Middle frontal gyrus (tissue), 1 donor: Measurements from ENCODE around the gene ADAMTS2.

Experiments used
- DNase-seq: peaks from one replicate; pipeline ENCODE4 v3.0.0-alpha.2; 2015; ENCODE audit warnings: low spot score; ENCODE audit errors: extremely low spot score

ADAMTS2 gene

DNA sequence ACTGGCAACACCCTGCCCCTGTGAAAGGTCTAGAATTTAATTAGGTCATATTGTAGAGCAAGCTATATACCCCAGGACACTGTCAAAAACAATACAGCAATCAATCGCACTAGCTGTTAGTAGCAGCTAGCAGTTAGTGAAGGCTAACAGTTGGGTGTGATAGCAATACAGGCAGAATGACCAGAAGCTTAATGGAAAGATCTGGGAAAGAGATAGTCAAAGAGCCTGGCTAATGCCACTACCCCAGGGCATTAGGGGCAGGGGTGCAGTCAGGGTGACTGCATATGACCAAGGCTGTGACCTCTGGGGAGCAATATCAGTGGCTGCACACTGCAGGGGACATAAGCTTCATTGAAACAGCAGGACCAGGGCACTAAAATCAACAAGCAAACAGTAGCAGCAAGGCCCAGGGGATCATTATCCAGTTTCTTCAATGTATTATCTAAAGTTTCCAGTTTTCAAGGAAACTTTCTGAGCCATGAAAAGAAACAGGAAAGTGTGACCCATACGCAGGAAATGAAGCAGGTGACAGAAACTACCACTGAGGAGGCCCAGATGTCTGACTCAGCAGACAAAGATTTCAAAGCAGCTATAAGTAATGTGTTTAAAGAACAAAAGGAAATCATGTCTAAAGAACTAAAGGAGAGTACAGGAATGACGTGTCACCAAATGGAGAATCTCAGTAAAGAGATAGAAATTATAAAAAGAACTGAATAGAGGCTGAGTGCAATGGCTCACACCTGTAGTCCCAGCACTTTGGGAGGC lies 202.6 kb downstream of the ADAMTS2 start:
- DNase-seq, result no peak

GRCh38 chr5:179141867-179142266 lies 203.4 kb downstream of the ADAMTS2 start:
- DNase-seq, result no peak

DNA sequence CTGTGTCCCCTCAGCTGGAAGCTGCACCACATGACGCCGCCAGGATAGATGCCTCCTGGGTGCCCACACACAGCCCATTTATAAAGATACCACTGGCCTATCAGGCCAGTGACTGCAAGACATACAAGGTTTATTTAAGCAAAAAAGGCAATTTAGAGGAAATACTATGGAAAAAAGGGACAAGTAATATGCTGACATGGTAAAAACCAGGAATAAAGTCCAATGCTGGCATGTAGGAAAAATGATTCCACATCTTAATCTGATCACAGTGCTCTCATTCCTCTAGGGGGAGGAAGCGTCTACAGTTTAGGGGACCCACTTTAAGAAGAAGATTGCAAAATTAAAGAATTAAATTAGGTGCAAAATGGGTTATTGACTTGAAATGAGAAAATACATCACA lies 205.0 kb downstream of the ADAMTS2 start:
- no peak for DNase-seq

DNA sequence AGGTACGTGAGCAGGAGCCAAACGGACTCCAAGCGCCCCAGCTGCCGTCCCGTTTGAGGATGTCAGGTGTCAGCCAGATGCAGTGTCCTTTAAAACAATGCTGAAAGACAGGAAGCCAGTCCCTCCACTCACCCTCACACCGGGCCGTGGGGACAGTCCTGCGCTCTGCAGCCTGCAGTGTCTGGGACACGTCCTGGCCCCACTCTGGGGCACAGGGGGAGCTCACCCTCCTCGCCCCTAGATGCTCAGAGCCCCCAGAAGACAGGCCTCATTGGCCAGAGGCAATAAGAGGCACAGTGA lies 205.4 kb downstream of the ADAMTS2 start:
- DNase-seq, result no peak

- no peak for DNase-seq
These were observed 205.9 kb downstream of the ADAMTS2 start for GRCh38 chr5:179139111-179139935.

GRCh38 chr5:179138568-179138925 lies 206.7 kb downstream of the ADAMTS2 start:
- DNase-seq, result no peak

DNA sequence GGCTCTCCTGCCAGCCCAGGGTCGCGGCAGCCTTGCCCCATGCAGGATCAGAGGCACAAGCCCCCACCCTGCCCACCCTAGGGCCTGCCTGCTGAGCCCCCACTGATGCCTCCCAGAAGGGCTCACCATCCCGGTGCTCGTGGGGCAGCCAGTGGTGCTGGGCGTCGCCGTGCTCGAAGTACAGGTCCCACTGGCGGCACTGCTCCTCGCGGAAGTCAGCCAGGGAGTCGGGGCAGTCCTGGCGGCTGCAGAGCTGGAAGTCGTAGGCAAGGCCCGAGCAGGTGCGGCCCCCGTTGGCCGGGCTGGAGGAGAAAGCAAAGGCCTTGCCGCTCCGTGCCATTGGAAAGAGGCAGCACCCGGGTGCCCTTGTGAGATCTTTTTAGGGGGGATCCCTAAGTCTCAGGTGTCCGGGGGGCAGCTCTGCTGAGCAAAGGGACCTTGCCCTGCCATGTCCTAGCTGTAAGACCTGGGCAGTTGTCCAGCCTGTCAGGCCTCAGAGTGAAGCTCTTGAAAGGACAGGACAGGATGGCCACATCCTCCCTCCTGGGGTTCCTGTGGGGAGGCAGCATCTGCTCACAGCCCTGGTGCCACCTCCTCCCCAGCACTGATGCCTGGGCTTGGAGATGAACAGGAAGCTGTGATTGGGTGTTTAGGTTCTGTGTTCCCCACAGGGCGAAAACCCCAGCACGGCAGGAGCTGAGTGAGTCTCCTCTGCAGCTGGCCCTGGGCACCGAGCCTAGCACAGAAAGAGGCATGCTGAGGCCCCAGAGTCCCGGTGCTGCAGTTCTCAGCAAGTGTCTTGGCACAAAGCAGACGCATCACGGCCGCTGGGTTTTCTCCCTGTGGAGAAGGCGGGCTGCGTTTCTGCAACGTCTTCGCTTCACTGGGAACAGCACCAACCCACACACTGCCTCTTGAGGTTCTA lies 207.4 kb downstream of the ADAMTS2 start:
- no peak for DNase-seq

DNA sequence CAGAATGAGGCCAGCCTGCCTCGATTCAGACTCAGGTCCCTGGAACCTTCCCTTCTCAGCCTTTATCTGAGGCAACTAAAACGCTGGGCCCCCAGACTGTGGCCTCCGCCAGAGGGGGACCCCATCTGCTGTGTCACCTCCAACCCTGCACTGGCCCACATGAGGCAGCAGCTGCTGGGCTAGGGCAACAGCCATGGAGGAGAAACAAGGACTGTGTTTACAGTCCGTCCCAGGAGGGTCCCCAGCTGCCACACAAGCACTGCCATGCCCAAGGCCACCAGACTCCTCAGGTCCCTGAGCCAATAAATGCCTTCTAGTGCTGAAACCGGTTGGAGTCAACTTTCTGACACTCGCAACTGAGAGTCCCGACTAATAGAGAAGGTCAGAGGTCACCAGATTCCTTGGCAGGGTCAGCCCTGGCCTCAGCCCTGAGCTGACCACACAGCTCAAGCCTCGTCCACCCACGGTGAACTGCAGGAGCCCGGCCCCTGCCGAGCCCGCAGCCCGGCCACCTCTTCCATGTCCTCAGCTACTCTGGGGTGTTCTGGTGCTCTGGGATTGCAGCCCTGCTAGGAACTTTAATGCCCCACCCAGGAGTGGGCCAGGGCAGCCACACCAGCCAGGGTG lies 208.1 kb downstream of the ADAMTS2 start:
- no peak for DNase-seq

DNA sequence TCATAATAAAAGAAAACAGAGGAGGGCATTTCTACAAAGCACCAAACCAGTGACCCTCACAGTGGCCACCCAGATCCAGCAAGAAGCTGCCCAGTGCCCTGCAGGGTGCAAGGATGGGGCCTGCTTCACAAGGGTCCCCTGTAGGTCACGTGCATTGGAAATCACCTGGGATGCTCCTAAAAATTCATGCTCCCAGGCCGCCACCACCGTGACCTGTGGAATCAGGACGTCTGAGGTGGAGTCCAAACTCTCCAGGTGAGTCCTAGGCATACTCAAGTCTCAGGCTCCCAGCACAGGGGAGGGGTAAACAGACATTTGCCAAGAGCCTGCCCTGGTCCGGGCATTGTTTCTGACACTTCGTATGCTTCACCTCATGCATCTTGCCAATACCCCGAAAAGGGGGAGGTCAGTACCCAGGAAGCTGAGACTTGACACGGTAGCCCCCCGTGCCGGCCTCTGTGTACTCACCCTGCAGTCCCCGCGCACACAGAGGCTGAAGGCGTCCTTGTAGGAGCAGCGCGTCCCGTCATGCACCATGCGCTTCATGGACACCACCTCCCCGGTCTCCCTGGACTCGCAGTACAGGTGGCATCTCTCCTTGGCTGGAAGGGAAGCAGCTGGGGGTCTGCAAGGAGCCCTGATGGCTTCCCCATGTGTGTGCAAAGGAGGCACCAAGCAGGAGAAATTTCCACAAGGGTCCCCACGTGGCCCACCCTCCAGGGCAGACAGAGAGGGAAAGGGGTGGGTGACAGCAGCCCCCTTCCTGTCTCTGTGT lies 209.6 kb downstream of the ADAMTS2 start:
- no peak for DNase-seq

- DNase-seq, result no peak
These were observed 210.3 kb downstream of the ADAMTS2 start for GRCh38 chr5:179135006-179135405.

DNA sequence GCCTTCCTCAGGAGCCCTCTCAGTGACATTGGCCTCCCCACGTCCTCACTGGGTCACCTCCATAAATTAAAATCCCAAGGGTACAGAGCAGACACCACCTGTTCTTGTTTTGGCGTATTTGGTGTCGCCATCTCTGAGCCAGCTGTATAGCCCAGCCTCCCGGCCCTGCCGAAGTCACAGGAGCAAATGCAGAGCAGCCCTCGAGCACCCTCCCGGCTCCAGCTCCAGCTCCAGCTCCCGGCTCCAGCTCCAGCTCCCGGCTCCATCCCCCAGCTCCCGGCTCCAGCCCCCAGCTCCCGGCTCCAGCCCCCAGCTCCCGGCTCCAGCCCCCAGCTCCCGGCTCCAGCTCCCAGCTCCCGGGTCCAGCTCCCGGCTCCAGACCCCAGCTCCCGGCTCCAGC lies 210.8 kb downstream of the ADAMTS2 start:
- DNase-seq, result no peak

DNA sequence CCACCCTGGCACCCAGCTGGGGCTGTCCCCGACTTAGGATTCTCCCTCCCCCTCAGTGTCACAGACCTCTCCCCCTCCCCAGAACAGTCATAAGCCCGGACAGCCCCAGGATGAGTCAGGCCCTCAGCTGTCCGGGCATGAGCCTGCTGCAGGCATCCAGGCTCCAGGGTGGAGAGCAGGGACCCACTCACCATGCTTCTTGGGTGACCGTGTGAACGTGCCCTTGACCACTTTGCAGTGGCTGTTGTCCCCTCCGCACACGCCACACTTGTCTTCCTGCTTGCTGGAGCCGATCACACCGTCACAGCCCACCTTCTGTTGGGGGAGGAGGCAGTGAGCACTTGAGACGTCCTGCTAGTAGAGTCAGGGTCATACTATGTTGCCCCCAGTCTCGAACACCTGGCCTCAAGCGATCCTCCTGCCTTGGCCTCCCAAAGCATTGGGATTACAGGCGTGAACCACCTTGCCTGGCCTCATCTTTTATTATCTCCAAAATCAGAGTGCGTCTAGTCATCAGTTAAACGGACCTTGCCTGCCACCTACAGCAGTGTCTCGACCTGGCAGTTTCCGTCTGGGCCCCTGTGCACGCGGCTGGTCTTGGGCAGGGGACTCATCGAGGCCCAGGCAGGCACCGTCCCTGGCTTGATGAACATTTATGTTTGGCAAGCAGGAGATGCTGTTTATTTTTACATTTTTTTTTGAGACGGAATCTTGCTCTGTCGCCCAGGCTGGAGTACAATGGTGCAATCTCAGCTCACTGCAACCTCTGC lies 212.5 kb downstream of the ADAMTS2 start:
- DNase-seq, result no peak

GRCh38 chr5:179131886-179132585 lies 213.2 kb downstream of the ADAMTS2 start:
- DNase-seq, result no peak

- no peak for DNase-seq
These were observed 213.9 kb downstream of the ADAMTS2 start for GRCh38 chr5:179131321-179131835.

DNA sequence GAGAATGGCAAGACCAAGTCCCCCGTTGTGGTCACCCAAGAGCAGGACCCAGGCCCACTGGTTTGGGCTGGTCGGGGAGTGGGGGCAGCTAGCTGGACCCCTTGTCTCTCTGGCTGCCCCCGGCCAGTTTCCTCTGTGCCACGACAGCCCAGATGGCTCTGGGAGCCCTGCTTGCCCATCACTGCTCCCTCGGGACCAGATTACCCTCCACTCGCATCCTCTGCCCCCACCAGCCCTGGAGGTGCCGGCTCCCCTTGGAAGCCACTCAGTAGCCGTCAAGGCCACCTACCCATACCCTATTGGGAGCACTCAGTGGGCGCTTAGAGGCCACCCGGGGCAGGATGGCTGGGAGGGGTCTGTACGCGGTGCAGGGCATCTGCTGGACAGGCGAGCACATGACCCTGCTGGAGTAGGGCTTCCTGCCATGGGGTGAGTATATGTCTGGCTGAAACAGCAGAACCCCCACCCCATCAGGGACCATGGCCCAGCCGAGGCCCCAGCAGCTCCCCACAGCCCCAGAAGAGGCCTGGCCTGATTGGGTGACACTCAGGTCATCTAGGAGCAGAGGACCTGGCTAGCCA lies 215.1 kb downstream of the ADAMTS2 start:
- DNase-seq, result no peak

- no peak for DNase-seq
These were observed 215.6 kb downstream of the ADAMTS2 start for GRCh38 chr5:179129607-179130071.

- DNase-seq, result no peak
These were observed 216.3 kb downstream of the ADAMTS2 start for GRCh38 chr5:179128976-179129375.

DNA sequence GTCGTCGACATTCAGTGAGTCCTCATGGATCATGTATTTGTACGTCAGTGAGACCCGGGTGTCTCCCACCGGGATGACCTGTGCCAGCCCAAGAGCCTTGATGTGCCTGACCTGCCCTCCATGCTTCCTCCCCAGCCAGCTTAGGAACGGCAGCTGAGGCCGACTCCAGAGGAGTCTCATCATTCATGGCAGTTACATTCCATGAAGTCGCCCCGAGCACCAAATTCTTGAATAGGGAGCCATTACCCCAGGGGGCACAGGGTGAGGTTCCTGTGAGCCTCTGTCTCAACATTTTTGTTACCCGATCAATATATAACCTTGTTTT lies 217.3 kb downstream of the ADAMTS2 start:
- no peak for DNase-seq
